SK-N-SH (cell line): ENCODE results near the gene SLC10A7.

ENCODE experiments used
- MXI1 ChIP-seq: IDR thresholded peaks from 2 replicates; pipeline ENCODE4 v1.6.1; 2012; ENCODE audit warnings: mild to moderate bottlenecking, low read depth, low read length, improper control_type of control experiment
- TCF12 ChIP-seq: IDR thresholded peaks from 2 replicates; pipeline ENCODE4 v1.4.0; 2012
- TF ChIP-seq, protein P1 (sequence below): fragments of 200-600 bp; sonication (generic); IDR thresholded peaks from 2 replicates; pipeline ENCODE4 v1.6.1; 2017; ENCODE audit warnings: antibody characterized with exemption, mild to moderate bottlenecking, moderate library complexity
- TF ChIP-seq, protein P2 (sequence below): IDR thresholded peaks from 2 replicates; pipeline ENCODE4 v1.4.0; 2012; ENCODE audit warnings: low read depth, borderline replicate concordance

DNA sequence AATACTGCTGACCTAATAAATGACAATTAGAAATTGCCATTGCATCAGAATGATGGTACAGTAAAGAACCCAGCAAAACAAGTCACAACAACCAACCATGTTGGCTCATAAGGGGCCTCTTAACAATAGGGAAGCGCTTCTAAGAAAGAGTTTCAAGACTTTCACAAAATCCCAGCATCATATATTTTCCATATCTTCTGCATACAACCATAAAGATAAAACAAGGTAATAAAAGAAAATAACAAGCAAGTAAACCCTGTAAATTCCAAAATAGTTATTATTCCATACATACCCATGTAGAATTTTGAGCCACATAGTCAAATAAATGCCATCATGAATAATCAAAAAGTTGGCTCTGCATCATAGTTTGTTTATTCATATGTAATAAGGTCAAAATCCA is 8.2 kb downstream of the SLC10A7 start:
- TF ChIP-seq TCF12 (no peak), MXI1 (no peak)
- TF ChIP-seq, protein P1, sequence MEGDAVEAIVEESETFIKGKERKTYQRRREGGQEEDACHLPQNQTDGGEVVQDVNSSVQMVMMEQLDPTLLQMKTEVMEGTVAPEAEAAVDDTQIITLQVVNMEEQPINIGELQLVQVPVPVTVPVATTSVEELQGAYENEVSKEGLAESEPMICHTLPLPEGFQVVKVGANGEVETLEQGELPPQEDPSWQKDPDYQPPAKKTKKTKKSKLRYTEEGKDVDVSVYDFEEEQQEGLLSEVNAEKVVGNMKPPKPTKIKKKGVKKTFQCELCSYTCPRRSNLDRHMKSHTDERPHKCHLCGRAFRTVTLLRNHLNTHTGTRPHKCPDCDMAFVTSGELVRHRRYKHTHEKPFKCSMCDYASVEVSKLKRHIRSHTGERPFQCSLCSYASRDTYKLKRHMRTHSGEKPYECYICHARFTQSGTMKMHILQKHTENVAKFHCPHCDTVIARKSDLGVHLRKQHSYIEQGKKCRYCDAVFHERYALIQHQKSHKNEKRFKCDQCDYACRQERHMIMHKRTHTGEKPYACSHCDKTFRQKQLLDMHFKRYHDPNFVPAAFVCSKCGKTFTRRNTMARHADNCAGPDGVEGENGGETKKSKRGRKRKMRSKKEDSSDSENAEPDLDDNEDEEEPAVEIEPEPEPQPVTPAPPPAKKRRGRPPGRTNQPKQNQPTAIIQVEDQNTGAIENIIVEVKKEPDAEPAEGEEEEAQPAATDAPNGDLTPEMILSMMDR, result no peak
- TF ChIP-seq, protein P2, sequence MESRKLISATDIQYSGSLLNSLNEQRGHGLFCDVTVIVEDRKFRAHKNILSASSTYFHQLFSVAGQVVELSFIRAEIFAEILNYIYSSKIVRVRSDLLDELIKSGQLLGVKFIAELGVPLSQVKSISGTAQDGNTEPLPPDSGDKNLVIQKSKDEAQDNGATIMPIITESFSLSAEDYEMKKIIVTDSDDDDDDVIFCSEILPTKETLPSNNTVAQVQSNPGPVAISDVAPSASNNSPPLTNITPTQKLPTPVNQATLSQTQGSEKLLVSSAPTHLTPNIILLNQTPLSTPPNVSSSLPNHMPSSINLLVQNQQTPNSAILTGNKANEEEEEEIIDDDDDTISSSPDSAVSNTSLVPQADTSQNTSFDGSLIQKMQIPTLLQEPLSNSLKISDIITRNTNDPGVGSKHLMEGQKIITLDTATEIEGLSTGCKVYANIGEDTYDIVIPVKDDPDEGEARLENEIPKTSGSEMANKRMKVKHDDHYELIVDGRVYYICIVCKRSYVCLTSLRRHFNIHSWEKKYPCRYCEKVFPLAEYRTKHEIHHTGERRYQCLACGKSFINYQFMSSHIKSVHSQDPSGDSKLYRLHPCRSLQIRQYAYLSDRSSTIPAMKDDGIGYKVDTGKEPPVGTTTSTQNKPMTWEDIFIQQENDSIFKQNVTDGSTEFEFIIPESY, result no peak
